ENCODE data around the gene FAT2.
"Not testable (repeated sequence)": the region's sequence is repeated elsewhere in the genome, so short reads cannot be mapped to it uniquely, and the experiment has no call there.

GRCh38 chr5:151579146-151579545 is 12.0 kb downstream of the FAT2 start:
- TF ChIP-seq EZH2phosphoT487 (IDR thresholded peaks at IDR 0.05; ENCODE audit: low read depth); CTCF (IDR thresholded peaks at IDR 0.05; ENCODE audit: low read depth, low read length): not testable (repeated sequence)
